Trophoblast cell (in vitro differentiated cells and primary cell): ENCODE data around the gene SLC5A9.

Experiments
- DNase-seq, 2 donors: peaks; one replicate each; pipeline ENCODE4 v3.0.0-alpha.2; 2016
- H2AFZ ChIP-seq: 2 replicates; pipeline ENCODE4 v1.6.1; 2013; ENCODE audit warnings: low read length, moderate library complexity, mild to moderate bottlenecking; ENCODE audit not compliant: insufficient read depth, poor library complexity
- H2AK5ac ChIP-seq: 2 replicates; pipeline ENCODE4 v1.6.1; 2013; ENCODE audit warnings: mild to moderate bottlenecking, low read length
- H2BK120ac ChIP-seq: 2 replicates; pipeline ENCODE4 v1.6.1; 2013; ENCODE audit warnings: low read length, mild to moderate bottlenecking, moderate library complexity; ENCODE audit not compliant: insufficient read depth, poor library complexity
- H2BK12ac ChIP-seq: 2 replicates; pipeline ENCODE4 v1.6.1; 2013; ENCODE audit warnings: mild to moderate bottlenecking, low read length, moderate library complexity
- H2BK5ac ChIP-seq: 2 replicates; pipeline ENCODE4 v1.6.1; 2013; ENCODE audit warnings: low read length, low read depth, moderate library complexity, mild to moderate bottlenecking; ENCODE audit not compliant: poor library complexity
- H3K14ac ChIP-seq: 2 replicates; pipeline ENCODE4 v1.6.1; 2013; ENCODE audit warnings: mild to moderate bottlenecking, low read length
- H3K18ac ChIP-seq: 2 replicates; pipeline ENCODE4 v1.6.1; 2013; ENCODE audit warnings: mild to moderate bottlenecking, low read length
- H3K23ac ChIP-seq: 2 replicates; pipeline ENCODE4 v1.6.1; 2013; ENCODE audit warnings: low read length
- H3K27ac ChIP-seq: 2 replicates; pipeline ENCODE4 v1.5.1; 2013; ENCODE audit warnings: low read depth, mild to moderate bottlenecking, inconsistent platforms, low read length, moderate library complexity
- H3K27me3 ChIP-seq: 2 replicates; pipeline ENCODE4 v1.6.1; 2013; ENCODE audit warnings: inconsistent platforms, mild to moderate bottlenecking, low read length, moderate library complexity; ENCODE audit not compliant: insufficient read depth
- H3K36me3 ChIP-seq, 2 experiments: 1 replicate in 1 of 2; 2 replicates in 1 of 2; pipeline ENCODE4 v1.6.1; 2013; ENCODE audit warnings: low read length in 2 of 2, mild to moderate bottlenecking in 2 of 2, moderate library complexity in 1 of 2; ENCODE audit not compliant: insufficient read depth in 2 of 2, control insufficient read depth in 1 of 2
- H3K4ac ChIP-seq: 2 replicates; pipeline ENCODE4 v1.6.1; 2013; ENCODE audit warnings: low read depth, mild to moderate bottlenecking, low read length, moderate library complexity
- H3K4me1 ChIP-seq, 2 experiments: 1 replicate in 1 of 2; 2 replicates in 1 of 2; pipeline ENCODE4 v1.6.1; 2013; ENCODE audit warnings: low read length in 2 of 2, mild to moderate bottlenecking in 2 of 2, moderate library complexity in 1 of 2; ENCODE audit not compliant: insufficient read depth in 2 of 2, control insufficient read depth in 1 of 2
- H3K4me2 ChIP-seq: 2 replicates; pipeline ENCODE4 v1.6.1; 2013; ENCODE audit warnings: inconsistent platforms, mild to moderate bottlenecking, low read length, moderate library complexity
- H3K4me3 ChIP-seq: 2 replicates; pipeline ENCODE4 v1.5.1; 2013; ENCODE audit warnings: mild to moderate bottlenecking, low read depth, low read length, inconsistent platforms
- H3K79me1 ChIP-seq: one replicate; pipeline ENCODE4 v1.6.1; 2013; ENCODE audit warnings: low read length
- H3K79me2 ChIP-seq: 2 replicates; pipeline ENCODE4 v1.6.1; 2013; ENCODE audit warnings: low read length, mild to moderate bottlenecking; ENCODE audit not compliant: control insufficient read depth, insufficient read depth, poor library complexity
- H3K9ac ChIP-seq: 2 replicates; pipeline ENCODE4 v1.6.1; 2013; ENCODE audit warnings: mild to moderate bottlenecking, low read length
- H3K9me3 ChIP-seq: 2 replicates; pipeline ENCODE4 v1.6.1; 2013; ENCODE audit warnings: low read depth, mild to moderate bottlenecking, control low read depth, inconsistent platforms, low read length; ENCODE audit not compliant: insufficient read depth
- H4K12ac ChIP-seq: 2 replicates; pipeline ENCODE4 v1.6.1; 2013; ENCODE audit warnings: low read depth, mild to moderate bottlenecking, low read length, moderate library complexity
- H4K8ac ChIP-seq: 2 replicates; pipeline ENCODE4 v1.6.1; 2013; ENCODE audit warnings: low read depth, mild to moderate bottlenecking, low read length, moderate library complexity
- H4K91ac ChIP-seq: one replicate; pipeline ENCODE4 v1.6.1; 2013; ENCODE audit warnings: low read depth, mild to moderate bottlenecking, low read length, moderate library complexity
- WGBS: extraction: QIAGEN DNeasy Blood & Tissue Kit; methylation state at CpG from one replicate; pipeline ENCODE4 v1.1.7; 2013; ENCODE audit warnings: missing lambda C conversion rate; ENCODE audit not compliant: insufficient read length, insufficient coverage; ENCODE audit errors: extremely low coverage; 5-methylcytosine and 5-hydroxymethylcytosine counted together

The SLC5A9 gene

DNA sequence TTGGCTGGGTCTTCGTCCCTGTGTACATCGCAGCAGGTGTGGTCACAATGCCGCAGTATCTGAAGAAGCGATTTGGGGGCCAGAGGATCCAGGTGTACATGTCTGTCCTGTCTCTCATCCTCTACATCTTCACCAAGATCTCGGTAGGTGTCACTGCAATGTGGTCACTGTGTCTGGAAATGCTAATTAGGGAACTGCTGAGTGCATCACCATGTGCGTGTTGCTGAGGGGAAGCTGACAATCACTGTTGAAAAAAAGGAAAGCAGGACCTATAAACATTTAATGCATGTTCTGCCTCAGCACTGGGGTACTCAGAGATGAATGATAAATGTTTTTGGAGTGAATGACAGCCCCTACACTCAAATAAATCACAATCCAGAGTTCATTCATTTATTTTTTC lies 6.8 kb downstream of the SLC5A9 start:
- H2BK120ac ChIP-seq = no peak overlapping the region
- no peak overlapping the region for H2BK12ac ChIP-seq
- H3K79me2 ChIP-seq = no peaks in the 10 kb centered on the region
- no peak overlapping the region for H3K14ac ChIP-seq
- no peak overlapping the region for H3K4me2 ChIP-seq
- H3K9ac ChIP-seq = no peak overlapping the region
- H4K8ac ChIP-seq = no peak overlapping the region
- DNase-seq = no peak
- peaks cover 0 to 3% of the 10 kb centered on the region in 2 experiments for H3K4me1 ChIP-seq
- no peak overlapping the region for H3K4me3 ChIP-seq
- H2AK5ac ChIP-seq = no peak overlapping the region
- H4K91ac ChIP-seq = no peak overlapping the region
- H3K9me3 ChIP-seq = peaks cover 5% of the 10 kb centered on the region
- no peaks in the 10 kb centered on the region for H3K79me1 ChIP-seq
- no peaks in the 10 kb centered on the region for H3K27me3 ChIP-seq
- no peak overlapping the region for H3K18ac ChIP-seq
- no CpG with 5 or more reads among the region's 6 CpGs for WGBS
- no peak overlapping the region for H3K4ac ChIP-seq
- H2BK5ac ChIP-seq = no peak overlapping the region
- H3K36me3 ChIP-seq = no peaks in the 10 kb centered on the region
- no peak overlapping the region for H3K23ac ChIP-seq
- no peak overlapping the region for H3K27ac ChIP-seq
- H4K12ac ChIP-seq = no peak overlapping the region
- no peak overlapping the region for H2AFZ ChIP-seq

GRCh38 chr1:48230236-48230635 lies 7.7 kb downstream of the SLC5A9 start:
- no peak overlapping the region for H3K14ac ChIP-seq
- no peak overlapping the region for H4K91ac ChIP-seq
- H3K9ac ChIP-seq = no peak overlapping the region
- peaks cover 0 to 3% of the 10 kb centered on the region in 2 experiments for H3K4me1 ChIP-seq
- H3K4me2 ChIP-seq = no peak overlapping the region
- H3K18ac ChIP-seq = no peak overlapping the region
- no peak overlapping the region for H2AFZ ChIP-seq
- H2AK5ac ChIP-seq = no peak overlapping the region
- DNase-seq = no peak
- H3K79me2 ChIP-seq = no peaks in the 10 kb centered on the region
- no peak overlapping the region for H2BK12ac ChIP-seq
- H3K9me3 ChIP-seq = peaks cover 5% of the 10 kb centered on the region
- no peak overlapping the region for H3K4me3 ChIP-seq
- H3K79me1 ChIP-seq = no peaks in the 10 kb centered on the region
- WGBS = no CpG with 5 or more reads among the region's 4 CpGs
- H3K27me3 ChIP-seq = no peaks in the 10 kb centered on the region
- H4K8ac ChIP-seq = no peak overlapping the region
- no peak overlapping the region for H2BK120ac ChIP-seq
- H2BK5ac ChIP-seq = no peak overlapping the region
- H3K27ac ChIP-seq = no peak overlapping the region
- H3K23ac ChIP-seq = no peak overlapping the region
- H3K4ac ChIP-seq = no peak overlapping the region
- H3K36me3 ChIP-seq = no peaks in the 10 kb centered on the region
- H4K12ac ChIP-seq = no peak overlapping the region

- no peak overlapping the region for H4K8ac ChIP-seq
- WGBS = no CpG with 5 or more reads among the region's 1 CpG
- H3K27me3 ChIP-seq = no peaks in the 10 kb centered on the region
- H3K4me1 ChIP-seq = peaks cover 0 to 3% of the 10 kb centered on the region in 2 experiments
- no peak overlapping the region for H3K27ac ChIP-seq
- H3K14ac ChIP-seq = no peak overlapping the region
- H3K9me3 ChIP-seq = no peaks in the 10 kb centered on the region
- no peak overlapping the region for H2AFZ ChIP-seq
- no peak for DNase-seq
- H3K4me2 ChIP-seq = no peak overlapping the region
- H3K9ac ChIP-seq = no peak overlapping the region
- no peak overlapping the region for H3K18ac ChIP-seq
- no peak overlapping the region for H4K12ac ChIP-seq
- no peak overlapping the region for H2BK12ac ChIP-seq
- H3K36me3 ChIP-seq = no peaks in the 10 kb centered on the region
- no peak overlapping the region for H2BK120ac ChIP-seq
- no peak overlapping the region for H3K4me3 ChIP-seq
- no peaks in the 10 kb centered on the region for H3K79me1 ChIP-seq
- no peaks in the 10 kb centered on the region for H3K79me2 ChIP-seq
- H2BK5ac ChIP-seq = no peak overlapping the region
- H3K23ac ChIP-seq = no peak overlapping the region
- no peak overlapping the region for H4K91ac ChIP-seq
- H3K4ac ChIP-seq = no peak overlapping the region
- no peak overlapping the region for H2AK5ac ChIP-seq
Observed at GRCh38 chr1:48232722-48233121, 10.2 kb downstream of the SLC5A9 start.

DNA sequence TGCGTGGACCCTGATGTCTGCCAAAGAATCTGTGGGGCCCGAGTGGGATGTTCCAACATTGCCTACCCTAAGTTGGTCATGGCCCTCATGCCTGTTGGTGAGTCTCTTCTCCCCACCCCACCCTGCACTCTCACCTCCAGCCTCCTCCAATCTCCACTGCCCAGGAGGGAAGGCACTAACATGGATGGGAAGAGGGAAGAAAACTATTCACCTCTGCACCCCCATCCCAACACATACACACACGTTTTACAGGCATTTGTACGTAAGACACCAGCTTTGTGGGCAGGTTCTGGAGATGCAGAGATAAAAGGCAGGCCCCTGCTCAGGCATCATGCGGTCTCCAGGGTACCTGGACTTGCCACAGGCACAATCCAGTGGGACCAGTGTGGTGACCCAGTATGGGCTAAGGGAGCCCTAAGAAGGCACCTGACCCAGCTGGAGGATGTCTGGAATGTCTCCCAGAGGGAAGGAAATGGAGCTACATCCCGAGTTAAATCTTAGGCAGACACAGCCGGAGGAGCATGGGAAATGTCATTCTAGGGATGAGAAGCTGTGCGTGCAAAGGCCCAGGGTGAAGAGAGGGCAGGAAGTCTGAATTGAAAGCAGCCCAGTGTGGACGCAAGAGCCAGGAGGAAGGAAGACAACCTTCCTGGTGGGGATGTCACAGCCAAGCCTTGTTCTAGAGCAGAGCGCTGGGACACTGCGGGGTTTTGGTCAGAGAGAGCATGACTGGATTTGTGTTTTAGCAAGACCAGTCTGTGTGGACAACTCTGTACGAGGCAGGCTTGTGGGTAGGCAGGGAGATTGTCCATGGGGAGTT lies 11.4 kb downstream of the SLC5A9 start:
- no peak overlapping the region for H2AK5ac ChIP-seq
- no CpG with 5 or more reads among the region's 12 CpGs for WGBS
- H3K4me2 ChIP-seq = no peak overlapping the region
- H3K27ac ChIP-seq = no peak overlapping the region
- H3K14ac ChIP-seq = no peak overlapping the region
- H4K91ac ChIP-seq = no peak overlapping the region
- H2BK12ac ChIP-seq = no peak overlapping the region
- H3K27me3 ChIP-seq = no peaks in the 10 kb centered on the region
- peaks cover 0 to 3% of the 10 kb centered on the region in 2 experiments for H3K4me1 ChIP-seq
- no peak overlapping the region for H2BK5ac ChIP-seq
- H4K8ac ChIP-seq = no peak overlapping the region
- H3K18ac ChIP-seq = no peak overlapping the region
- no peak overlapping the region for H3K4ac ChIP-seq
- no peaks in the 10 kb centered on the region for H3K36me3 ChIP-seq
- H4K12ac ChIP-seq = no peak overlapping the region
- DNase-seq = no peak
- no peak overlapping the region for H3K9ac ChIP-seq
- H2AFZ ChIP-seq = no peak overlapping the region
- H3K4me3 ChIP-seq = no peak overlapping the region
- no peaks in the 10 kb centered on the region for H3K79me1 ChIP-seq
- H3K23ac ChIP-seq = no peak overlapping the region
- H3K9me3 ChIP-seq = no peaks in the 10 kb centered on the region
- no peak overlapping the region for H2BK120ac ChIP-seq
- H3K79me2 ChIP-seq = no peaks in the 10 kb centered on the region
